ENCODE results near the gene ASCL4. TPM values are rescaled to one million over a fixed set of nuclear protein-coding genes. Genes with fewer than 3 reads are reported as not detected.

The ASCL4 gene
- total RNA-seq, 1 donor from 2014 or later = not detected

DNA sequence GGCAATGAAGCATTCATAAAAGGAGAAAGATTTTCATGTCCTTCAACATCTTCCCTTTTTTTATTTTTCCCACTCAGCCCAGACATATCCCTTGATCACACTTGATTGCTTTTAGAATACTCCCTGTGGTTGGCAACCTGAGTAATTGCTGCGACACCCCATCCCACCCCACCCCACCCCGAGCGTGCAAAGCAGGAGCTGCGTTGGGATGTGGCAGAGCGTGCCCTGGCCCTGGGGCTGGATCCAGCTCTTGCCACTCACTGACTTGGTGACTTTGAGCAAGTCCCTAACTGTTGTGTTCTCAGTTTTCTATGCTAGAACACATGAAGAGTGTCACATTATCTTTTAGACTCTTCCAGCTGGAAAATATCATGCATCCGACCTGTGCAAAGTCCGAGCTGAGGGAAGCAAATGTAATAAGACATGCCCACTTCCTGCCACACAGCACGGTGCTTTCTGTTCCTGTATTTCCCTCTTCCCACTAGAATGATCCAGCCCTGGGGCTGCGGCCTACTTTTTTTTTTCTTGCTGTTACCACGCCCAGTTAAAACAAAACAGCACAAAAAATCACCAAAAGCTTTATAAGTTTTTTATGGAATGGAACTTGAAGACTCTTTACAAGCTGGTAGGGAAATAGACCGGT lies 4.0 kb downstream of the ASCL4 start:
- TF ChIP-seq, protein P1, sequence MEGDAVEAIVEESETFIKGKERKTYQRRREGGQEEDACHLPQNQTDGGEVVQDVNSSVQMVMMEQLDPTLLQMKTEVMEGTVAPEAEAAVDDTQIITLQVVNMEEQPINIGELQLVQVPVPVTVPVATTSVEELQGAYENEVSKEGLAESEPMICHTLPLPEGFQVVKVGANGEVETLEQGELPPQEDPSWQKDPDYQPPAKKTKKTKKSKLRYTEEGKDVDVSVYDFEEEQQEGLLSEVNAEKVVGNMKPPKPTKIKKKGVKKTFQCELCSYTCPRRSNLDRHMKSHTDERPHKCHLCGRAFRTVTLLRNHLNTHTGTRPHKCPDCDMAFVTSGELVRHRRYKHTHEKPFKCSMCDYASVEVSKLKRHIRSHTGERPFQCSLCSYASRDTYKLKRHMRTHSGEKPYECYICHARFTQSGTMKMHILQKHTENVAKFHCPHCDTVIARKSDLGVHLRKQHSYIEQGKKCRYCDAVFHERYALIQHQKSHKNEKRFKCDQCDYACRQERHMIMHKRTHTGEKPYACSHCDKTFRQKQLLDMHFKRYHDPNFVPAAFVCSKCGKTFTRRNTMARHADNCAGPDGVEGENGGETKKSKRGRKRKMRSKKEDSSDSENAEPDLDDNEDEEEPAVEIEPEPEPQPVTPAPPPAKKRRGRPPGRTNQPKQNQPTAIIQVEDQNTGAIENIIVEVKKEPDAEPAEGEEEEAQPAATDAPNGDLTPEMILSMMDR (conservative IDR thresholded peaks at IDR 0.05; ENCODE audit: low read depth, low read length) = no peak
- no peak for DNase-seq (ENCODE audit: low read depth)
- H3K4me3 ChIP-seq (ENCODE audit: low read depth, low read length) = no peak overlapping the region

DNA sequence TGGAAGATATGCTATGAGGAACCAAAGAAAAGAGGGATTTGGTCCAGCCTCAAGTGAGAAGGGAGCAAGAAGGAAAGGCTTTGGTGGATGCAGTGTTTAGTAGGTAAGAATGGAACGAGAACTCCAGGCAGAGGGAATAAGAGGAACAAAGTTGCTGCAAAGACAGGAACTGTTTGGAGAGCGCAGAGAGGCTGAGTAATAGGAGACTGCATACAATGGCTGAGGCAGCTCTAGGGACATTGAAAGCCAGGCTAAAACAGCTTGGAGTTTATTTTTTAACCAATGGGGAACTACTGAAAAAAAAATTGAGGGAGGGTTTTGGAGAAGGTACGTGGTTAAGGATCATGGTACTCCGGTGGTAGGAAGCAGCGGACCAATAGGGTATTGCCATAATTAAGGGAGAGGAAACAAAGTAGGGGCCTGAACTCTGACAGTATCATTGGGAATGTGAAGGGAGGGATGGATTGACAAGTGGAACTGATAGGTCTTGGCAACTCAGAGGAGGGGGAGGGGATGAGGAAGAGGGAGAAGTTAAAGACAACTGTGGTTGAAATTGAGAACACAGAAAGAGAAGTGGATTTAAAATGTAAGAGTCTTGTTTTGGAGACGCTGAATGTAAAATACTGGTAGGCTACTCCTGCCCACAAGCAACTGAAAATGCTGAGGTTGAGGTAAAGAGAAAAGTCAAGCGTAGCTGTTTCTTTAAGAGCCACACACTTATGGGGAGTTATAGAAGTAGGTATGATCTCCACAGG lies 4.8 kb downstream of the ASCL4 start:
- DNase-seq (ENCODE audit: low read depth) = no peak
- no peak overlapping the region for H3K4me3 ChIP-seq (ENCODE audit: low read depth, low read length)
- TF ChIP-seq, protein P1 (conservative IDR thresholded peaks at IDR 0.05; ENCODE audit: low read depth, low read length) = no peak

DNA sequence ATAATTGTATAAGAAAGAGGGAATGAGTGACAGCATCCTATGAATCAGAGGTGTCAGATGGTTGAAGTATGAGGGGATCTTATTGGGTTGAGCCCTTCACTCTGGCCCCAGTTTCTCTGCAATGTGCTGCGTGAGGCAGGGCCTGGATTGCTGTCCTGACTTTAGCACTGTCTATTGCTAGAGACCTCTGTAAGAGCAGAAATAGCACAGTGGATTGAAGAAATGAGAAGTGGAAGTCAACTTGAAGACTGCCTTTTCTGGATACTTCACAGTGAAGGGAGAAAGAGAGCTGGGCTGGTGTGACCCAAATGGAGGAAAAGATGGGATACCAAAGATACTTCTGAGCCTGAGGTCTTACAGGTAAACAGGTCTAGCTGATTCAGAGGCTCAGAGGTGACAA lies 5.8 kb downstream of the ASCL4 start:
- no peak for DNase-seq (ENCODE audit: low read depth)

DNA sequence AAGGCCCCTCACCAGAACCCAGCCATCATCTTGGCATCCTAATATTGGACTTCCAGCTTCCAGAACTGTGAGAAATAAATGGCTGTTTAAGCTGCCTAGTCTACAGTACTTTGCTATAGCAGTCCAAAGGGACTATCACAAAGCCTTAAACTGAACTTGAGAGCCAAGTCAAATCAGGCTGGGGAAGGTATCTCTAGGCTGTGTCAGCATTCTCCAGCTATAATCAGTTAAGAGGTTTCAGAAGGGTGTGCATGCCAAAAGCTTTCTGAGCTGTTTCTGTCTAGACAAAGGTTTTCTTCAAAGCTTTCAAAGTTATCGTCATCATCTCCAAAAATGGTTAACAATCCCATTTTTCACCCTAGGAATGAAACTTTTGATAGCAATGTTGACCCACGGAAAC lies 7.6 kb downstream of the ASCL4 start:
- DNase-seq (ENCODE audit: low read depth) = no peak
- TF ChIP-seq, protein P1 (conservative IDR thresholded peaks at IDR 0.05; ENCODE audit: low read depth, low read length) = no peak
- H3K4me3 ChIP-seq (ENCODE audit: low read depth, low read length) = no peak overlapping the region

More for the DNA sequence above, 5.8 kb downstream of the ASCL4 start:
- TF ChIP-seq, protein P1 (conservative IDR thresholded peaks at IDR 0.05; ENCODE audit: low read depth, low read length) = no peak
- H3K4me3 ChIP-seq (ENCODE audit: low read depth, low read length) = no peak overlapping the region

DNA sequence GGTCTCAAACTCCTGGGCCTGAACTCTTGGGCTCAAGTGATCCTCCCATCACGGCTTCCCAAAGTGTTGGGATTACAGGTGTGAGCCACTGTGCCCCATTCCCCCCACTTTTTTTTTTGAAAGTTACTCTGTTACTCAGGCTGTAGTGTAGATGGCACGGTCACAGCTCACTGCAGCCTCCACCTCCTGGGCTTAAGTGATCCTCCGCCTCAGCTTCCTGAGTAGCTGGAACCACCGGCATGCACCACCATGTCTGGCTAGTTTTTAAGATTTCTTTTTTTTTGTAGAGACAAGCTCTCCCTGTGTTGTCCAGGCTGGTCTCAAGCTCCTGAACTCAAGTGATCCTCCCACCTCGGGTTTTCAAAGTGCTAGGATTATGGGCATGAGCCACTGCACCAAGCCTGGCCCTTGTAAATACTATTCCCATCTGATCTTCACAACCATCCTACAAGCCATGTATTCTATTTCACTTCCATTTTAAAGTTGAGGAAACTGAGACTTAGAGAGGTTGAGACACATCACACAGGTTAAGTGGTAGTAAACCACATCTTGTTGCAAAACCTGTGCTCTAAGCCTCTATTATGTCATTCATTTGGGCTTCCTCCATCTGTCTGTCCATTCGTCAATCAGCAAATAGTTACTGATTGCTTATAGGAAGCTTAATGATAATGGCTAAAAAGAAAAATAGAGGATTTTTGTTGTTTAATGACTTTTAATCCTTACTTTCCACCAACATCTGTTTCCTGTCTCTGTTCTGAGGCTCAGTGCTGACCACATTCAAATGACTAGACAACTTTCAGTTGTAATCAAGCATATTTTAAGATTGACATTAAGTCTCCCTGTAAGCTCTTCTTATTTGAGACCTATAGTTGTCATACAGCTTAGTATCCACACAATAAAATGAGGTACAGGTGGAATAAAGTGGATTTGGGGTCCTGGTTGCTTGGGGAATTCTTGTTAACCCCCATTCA lies 9.2 kb downstream of the ASCL4 start:
- H3K4me3 ChIP-seq (ENCODE audit: low read depth, low read length) = no peak overlapping the region
- TF ChIP-seq, protein P1 (conservative IDR thresholded peaks at IDR 0.05; ENCODE audit: low read depth, low read length) = no peak
- DNase-seq (ENCODE audit: low read depth) = no peak

DNA sequence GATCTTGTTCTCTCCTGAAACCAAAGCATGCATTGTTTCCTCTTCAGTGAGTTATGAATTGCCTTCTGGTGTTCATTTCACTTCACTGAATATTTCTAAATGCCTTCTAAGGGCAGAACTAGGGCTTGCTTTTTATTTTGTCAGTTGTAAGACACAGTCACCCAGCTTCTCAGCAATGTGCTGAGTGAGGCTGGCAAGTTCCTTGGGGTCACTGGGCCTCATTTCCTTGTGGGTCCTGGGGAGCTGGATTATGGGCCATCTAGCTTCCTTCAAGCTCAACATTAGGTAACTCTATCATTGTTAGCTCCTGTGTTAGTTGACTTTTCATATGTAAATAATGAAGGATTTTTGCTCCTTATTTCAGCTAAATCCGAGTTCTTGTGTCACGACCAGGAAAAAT lies 13.8 kb downstream of the ASCL4 start:
- TF ChIP-seq, protein P1 (conservative IDR thresholded peaks at IDR 0.05; ENCODE audit: low read depth, low read length) = no peak
- no peak for DNase-seq (ENCODE audit: low read depth)
- H3K4me3 ChIP-seq (ENCODE audit: low read depth, low read length) = no peak overlapping the region
